Esophagus mucosa (tissue), 1 donor: ENCODE results near the gene GABARAP. TPM values are rescaled to one million over a fixed set of nuclear protein-coding genes. Genes with fewer than 3 reads are reported as not detected.

Experiments
- ATAC-seq: fragments of 200-7000 bp; cut with Tn5 transposase; one replicate; pipeline ENCODE4 v1.9.1; 2020
- total RNA-seq: library from RNA; stranded (reverse); gene quantifications from one replicate; pipeline ENCODE4 v1.2.4, GENCODE V29; 2023
- donor health status: DM: yes; HTN: yes; CAD: no.

GABARAP gene
- total RNA-seq, 1 donor from 2014 or later = 268 TPM

- peak; percentile 72 for ATAC-seq
Observed at GRCh38 chr17:7239091-7240027, 2.9 kb downstream of the GABARAP start, which contains the start of gene PHF23. Gene PHF23 (minus strand): TSS chr17:7239457. CDS start chr17:7239279, 178 bp downstream.

- no peak for ATAC-seq
Observed at GRCh38 chr17:7238420-7239090, 3.7 kb downstream of the GABARAP start.

GRCh38 chr17:7237761-7238419 lies 4.4 kb downstream of the GABARAP start:
- peak; percentile 29 for ATAC-seq

- ATAC-seq = no peak
Observed at GRCh38 chr17:7237266-7237760, 4.9 kb downstream of the GABARAP start.

GRCh38 chr17:7236808-7237207 lies 5.4 kb downstream of the GABARAP start:
- no peak for ATAC-seq

- ATAC-seq = no peak
Observed at GRCh38 chr17:7235693-7236665, 6.3 kb downstream of the GABARAP start.

- peak; percentile 58 for ATAC-seq
Observed at GRCh38 chr17:7234083-7234951, 7.9 kb downstream of the GABARAP start, which contains the start of gene DVL2. Gene DVL2 (minus strand): TSS chr17:7234517. CDS start chr17:7234262, 255 bp downstream.

GRCh38 chr17:7233701-7234082 lies 8.6 kb downstream of the GABARAP start:
- peak; percentile 0 for ATAC-seq

GRCh38 chr17:7232114-7232513 lies 10.1 kb downstream of the GABARAP start:
- ATAC-seq = no peak

GRCh38 chr17:7229504-7229903 lies 12.7 kb downstream of the GABARAP start:
- no peak for ATAC-seq

- ATAC-seq = peak; percentile 1
Observed at GRCh38 chr17:7228920-7229319, 13.3 kb downstream of the GABARAP start.

- ATAC-seq = no peak
Observed at GRCh38 chr17:7226721-7227710, 15.2 kb downstream of the GABARAP start.

- no peak for ATAC-seq
Observed at GRCh38 chr17:7225711-7226331, 16.4 kb downstream of the GABARAP start.

- ATAC-seq = no peak
Observed at GRCh38 chr17:7224661-7225111, 17.6 kb downstream of the GABARAP start.

- ATAC-seq = no peak
Observed at GRCh38 chr17:7224110-7224509, 18.1 kb downstream of the GABARAP start.

- ATAC-seq = no peak
Observed at GRCh38 chr17:7223375-7223774, 18.9 kb downstream of the GABARAP start.

GRCh38 chr17:7222972-7223292 lies 19.3 kb downstream of the GABARAP start:
- no peak for ATAC-seq

GRCh38 chr17:7222093-7222971 lies 19.9 kb downstream of the GABARAP start:
- no peak for ATAC-seq
